Measurements from ENCODE around the gene NCOA5. TPM values are rescaled to one million over a fixed set of nuclear protein-coding genes. Genes with fewer than 3 reads are reported as not detected.

Gene NCOA5
- 21.7 and 30.0 TPM in 2 replicates for total RNA-seq (2014; rRNA removed)
- polyA plus RNA-seq (2012), result 19.2 TPM

- peak; percentile 93 for DNase-seq (ENCODE audit: low read depth)
Measured at GRCh38 chr20:46089417-46090388, at the start of gene NCOA5. TSS of gene NCOA5 (minus strand) at chr20:46089962. CDS start at chr20:46079424, 10,538 bp downstream.

- DNase-seq (ENCODE audit: low read depth), result no peak
Measured at GRCh38 chr20:46139266-46139889, 49.6 kb upstream of the NCOA5 start.

GRCh38 chr20:46137816-46138215 lies 48.1 kb upstream of the NCOA5 start:
- DNase-seq (ENCODE audit: low read depth), result no peak

- DNase-seq (ENCODE audit: low read depth), result no peak
Measured at GRCh38 chr20:46135856-46136633, 46.3 kb upstream of the NCOA5 start.

GRCh38 chr20:46134716-46135115 lies 45.0 kb upstream of the NCOA5 start:
- no peak for DNase-seq (ENCODE audit: low read depth)

- no peak for DNase-seq (ENCODE audit: low read depth)
Measured at GRCh38 chr20:46133886-46134654, 44.3 kb upstream of the NCOA5 start.

GRCh38 chr20:46132705-46133120 lies 43.0 kb upstream of the NCOA5 start:
- DNase-seq (ENCODE audit: low read depth), result peak; percentile 31

- DNase-seq (ENCODE audit: low read depth), result no peak
Measured at GRCh38 chr20:46131396-46131795, 41.6 kb upstream of the NCOA5 start.

- DNase-seq (ENCODE audit: low read depth), result no peak
Measured at GRCh38 chr20:46130534-46130933, 40.8 kb upstream of the NCOA5 start.

GRCh38 chr20:46129955-46130481 lies 40.3 kb upstream of the NCOA5 start:
- DNase-seq (ENCODE audit: low read depth), result no peak

- DNase-seq (ENCODE audit: low read depth), result no peak
Measured at GRCh38 chr20:46128310-46129151, 38.8 kb upstream of the NCOA5 start.

- no peak for DNase-seq (ENCODE audit: low read depth)
Measured at GRCh38 chr20:46127396-46128010, 37.7 kb upstream of the NCOA5 start.

GRCh38 chr20:46126440-46127056 lies 36.8 kb upstream of the NCOA5 start:
- peak; percentile 14 for DNase-seq (ENCODE audit: low read depth)

- DNase-seq (ENCODE audit: low read depth), result no peak
Measured at GRCh38 chr20:46123482-46124245, 33.9 kb upstream of the NCOA5 start.

GRCh38 chr20:46122516-46123481 lies 33.0 kb upstream of the NCOA5 start:
- DNase-seq (ENCODE audit: low read depth), result no peak

GRCh38 chr20:46122071-46122470 lies 32.3 kb upstream of the NCOA5 start:
- DNase-seq (ENCODE audit: low read depth), result peak; percentile 24
